GM19463 (cell line): Measurements from ENCODE around the gene PRSS22.

Experiments used
- ATAC-seq: cut with Tn5 transposase; IDR thresholded peaks from one replicate; pipeline ENCODE4 v1.9.1; 2021; ENCODE audit warnings: mild to moderate bottlenecking, moderate library complexity; ENCODE audit not compliant: unreplicated experiment

The PRSS22 gene

DNA sequence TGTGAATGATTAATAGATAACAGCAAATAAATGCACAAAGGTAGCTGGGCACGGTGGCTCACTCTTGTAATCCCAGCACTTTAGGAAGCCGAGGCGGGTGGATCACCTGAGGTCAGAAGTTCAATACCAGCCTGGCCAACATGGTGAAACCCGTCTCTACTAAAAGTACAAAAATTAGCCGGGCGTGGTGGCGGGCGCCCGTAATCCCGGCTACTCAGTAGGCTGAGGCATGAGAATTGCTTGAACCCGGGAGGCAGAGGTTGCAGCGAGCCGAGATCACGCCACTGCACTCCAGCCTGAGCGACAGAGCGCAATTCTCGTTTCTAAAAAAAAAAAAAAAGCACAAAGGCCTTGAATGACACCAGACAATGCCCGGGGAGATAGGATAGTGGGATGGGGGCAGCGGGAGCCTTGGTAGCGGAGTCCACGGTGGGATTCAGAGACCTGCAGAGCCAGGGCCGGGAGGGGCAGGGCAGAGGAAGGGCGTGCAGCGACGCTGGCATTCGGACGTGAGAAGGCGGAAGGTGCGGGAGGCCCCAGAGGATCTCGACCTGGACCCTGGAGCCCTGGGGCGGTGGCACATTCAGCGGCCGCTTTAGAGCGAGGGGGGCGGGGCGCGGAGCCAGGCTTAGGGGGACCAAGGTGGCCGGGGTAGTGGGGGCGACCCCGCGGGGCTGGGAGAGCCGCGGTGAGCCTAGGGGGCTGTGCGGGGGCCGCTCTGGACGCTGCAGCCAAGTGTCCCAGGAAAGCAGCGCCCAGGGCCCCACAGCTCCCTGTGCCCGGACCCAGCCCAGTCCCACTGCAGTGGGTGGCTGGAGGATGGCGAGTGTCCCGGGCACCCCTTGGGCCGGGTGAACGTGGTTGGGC lies 24.0 kb upstream of the PRSS22 start:
- ATAC-seq = no peak

DNA sequence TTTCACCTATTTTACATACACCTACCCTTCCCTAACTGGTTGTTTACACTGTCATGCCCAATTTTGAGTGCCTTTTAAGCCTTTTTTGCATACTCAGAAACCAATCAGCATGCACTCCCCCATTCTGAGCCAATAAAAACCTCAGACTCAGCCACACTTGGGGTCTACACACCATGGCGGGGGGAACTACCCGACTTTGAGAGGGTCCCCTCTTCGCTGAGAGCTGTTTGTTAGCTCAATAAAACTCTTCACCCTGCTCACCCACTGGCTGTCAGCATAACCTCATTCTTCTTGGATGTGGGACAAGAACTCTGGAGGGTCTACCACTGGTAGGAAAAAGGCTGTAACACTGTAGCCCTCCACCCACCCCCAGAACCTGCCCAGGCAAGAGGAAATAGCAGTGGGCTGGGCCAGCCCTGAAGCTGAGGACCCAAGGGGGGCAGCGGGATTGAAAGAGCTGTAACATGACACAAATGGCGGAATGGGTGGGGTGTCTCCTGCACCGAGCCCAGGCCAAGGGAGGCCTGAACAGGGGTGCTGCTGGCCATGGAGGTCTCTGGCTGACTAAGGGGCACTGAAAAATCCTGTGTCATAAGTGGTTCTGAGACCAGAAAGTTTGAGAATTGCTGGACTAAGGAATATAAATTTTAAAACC lies 22.0 kb upstream of the PRSS22 start:
- ATAC-seq = no peak

DNA sequence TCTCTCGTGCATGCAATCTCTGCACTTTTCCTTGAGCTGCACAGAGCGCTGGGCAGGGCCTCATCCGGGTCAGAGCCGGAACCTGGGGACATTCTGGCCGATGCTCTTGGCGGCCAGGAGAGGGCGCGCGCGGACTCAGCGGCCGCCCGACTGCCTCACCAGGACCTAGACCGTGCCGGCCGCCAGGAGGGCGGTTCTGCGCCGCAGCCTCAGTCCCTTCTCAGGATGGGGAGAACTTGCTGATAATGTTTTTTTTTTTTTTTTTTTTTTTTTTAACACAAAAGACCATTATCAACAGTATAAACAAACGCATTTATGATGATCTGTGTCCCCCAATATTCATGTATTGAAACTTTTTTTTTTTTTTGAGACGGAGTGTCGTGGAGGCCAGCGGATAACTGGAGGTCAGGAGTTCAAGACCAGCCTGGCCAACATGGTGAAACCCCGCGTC lies 17.0 kb upstream of the PRSS22 start:
- peak; percentile 57 for ATAC-seq

DNA sequence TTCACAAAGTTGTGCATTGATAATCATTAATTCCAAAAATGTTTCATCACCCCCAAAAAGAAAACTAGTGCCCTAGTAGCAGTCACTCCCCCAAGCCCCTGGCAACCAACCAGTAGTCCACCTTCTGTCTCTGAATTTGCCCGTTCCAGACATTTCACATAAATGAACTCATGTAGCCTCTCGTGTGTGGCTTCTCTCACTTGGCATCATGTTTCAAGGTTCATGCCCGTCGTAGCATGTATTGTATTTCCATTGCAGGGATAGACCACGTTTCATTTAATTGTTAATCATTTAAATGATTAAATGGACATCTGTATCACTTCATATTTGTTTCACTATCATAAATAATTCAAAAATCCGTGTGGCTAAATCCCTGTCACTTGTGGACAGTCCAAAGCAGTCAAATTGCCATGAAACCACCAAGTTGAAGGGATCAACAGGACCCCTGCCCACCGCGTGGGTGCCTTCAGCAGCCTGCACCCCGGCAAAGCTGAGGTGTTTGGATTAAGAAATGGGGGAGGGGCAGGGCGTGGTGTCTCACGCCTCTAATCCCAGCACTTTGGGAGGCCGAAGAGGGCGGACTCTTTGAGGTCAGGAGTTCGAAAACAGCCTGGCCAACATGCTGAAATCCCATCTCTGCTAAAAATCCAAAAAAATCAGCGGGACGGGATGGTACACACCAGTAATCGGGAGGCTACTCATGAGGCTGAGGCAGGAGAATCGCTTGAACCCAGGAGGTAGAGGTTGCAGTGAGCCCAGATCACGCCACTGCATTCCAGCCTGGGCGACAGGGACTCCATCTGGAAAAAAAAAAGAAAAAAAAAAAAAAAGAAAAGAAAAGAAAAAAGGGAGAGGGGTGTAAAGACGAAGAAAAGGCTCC lies 16.3 kb upstream of the PRSS22 start:
- no peak for ATAC-seq

DNA sequence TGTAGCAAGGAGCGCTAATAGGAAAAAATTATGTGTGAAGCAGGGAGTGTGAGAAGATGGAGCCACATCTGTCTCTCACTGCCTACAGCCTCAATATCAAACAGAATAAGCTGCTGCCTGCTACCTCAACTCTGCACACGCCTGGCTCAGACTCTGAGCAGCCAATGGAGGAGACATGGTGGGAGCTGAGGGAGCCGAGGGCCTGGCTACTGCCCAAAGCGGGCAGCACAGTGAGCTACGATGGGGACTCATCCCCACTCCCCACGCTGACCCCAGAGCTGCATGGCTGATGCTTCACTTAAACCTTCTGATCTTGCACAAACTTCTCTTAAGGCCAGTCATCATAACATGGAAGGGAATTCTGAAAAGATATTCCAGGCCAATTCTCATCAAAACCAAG lies 14.0 kb upstream of the PRSS22 start:
- no peak for ATAC-seq

DNA sequence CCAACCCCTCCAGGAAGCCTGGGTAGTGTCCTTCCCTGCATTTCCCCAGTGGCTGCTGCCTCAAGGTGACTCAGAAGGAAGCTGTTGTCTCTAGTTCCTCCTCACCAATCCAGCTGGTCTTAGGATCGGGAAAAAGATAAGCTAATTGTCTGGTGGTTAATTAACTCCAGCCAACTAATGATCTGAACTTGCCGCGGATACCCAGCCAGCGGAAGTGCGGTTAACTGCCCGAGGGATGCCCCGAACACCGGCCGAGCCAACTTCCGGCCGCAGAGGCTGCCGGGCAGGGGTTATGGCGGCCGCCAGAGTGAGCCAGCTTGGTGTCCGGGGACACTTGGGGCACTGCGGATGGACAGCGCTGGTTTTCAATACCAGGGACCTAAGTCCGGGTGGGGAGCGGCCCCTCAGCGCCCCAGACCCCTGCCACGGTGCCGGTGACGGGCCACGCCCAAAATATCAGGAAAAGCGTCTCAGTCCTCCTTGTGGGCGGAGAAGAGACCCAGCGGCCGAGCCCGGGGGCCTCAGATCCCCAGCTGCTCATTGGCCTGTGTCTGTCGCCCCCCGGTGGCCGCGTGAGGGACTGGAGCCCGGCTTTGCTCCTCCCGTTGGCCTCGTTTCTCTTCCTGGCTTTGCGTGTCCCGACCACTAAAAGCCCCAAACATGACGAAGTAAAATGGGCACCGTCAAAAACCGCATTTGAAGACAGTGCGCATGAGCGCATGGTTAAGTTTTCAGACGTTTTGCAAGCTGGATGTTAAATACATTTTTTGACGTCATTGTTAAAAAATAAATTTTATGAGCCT lies 10.2 kb upstream of the PRSS22 start:
- ATAC-seq = peak; percentile 89

DNA sequence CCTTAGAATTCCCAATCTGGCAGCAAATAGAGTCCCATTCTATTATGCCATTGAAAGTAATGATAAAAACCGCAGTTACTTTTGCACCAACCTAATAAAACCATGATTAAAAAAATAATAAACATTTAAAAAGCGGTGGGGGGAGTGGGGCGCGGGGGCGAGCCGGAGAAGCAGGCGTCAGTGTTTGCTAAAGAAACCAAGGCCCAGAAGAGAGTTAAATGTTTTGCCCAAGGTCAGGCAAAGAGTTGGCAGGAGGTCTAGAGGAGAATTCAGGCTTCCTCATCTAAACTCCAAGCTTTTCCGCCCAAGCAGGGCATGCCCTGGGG lies 9.7 kb upstream of the PRSS22 start:
- ATAC-seq = no peak

DNA sequence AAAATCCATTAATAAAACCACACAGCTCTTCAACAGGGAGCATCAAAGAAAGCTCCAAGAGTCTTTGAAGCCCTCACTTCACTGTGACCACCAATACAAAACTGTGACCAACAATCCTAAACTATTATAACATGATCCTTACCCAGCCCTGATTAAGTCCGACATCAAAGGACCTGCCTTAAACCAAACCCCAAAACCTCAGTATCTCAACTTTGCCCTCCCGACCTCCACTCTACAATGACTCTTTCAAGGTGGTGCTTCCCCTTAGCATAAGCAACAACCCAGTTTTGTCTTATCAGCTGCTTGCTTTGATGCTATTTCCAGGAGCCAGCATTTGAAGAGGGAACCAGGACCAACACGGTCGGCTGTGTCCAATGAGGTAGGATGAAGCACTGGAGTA lies 8.5 kb upstream of the PRSS22 start:
- ATAC-seq = no peak

DNA sequence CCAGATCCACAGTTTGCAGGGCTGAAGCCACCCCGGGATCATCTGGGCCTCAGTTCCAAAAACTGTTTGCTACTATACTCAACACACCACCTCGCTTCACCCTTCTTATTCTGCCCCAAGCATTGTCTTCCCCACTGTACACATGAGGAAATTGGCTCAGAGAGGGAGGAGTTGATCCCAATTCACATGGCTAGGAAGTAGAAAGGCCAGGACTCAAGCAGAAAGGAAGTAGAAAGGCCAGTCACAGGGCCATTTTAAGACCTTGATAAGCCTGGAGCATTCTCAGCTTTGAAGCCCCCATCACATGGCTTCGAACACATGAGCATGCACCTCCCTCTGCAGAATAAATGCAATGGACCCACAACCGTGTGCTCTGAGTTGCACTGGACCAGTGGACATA lies 7.7 kb upstream of the PRSS22 start:
- no peak for ATAC-seq

DNA sequence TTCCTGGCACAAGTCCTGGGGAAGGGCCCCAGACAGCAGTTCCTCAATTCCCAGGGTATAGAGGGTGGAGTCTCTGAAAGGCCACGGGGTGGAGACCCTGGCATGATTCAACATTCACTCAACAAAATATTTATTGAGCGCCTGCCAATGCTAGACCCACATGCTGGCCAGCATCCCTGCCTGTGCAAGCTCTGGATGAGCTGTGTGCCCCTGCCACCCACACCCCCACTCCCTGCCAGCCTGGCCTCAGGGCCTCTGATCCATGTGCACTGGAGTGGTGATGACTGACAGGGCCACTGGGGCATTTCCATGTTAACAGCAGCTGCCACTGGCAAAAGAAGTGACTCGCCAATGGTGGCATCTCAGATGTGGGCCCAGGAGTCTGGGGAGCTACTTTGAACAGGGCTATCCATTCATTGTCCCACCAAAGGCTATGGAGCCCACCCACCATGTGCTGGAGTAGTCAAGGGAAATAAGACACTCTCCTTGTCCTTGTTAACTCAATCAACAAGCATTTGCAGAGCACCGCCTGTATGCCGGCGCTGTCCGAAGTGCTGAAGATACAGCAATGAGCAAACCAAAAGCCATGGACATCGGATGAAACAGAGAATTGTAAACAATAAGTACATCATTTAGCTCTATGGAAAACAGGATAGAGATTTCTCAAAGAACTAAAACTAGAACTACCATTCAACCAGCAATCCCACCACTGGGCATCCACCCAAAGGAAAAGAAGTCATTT lies 3.0 kb upstream of the PRSS22 start:
- no peak for ATAC-seq

DNA sequence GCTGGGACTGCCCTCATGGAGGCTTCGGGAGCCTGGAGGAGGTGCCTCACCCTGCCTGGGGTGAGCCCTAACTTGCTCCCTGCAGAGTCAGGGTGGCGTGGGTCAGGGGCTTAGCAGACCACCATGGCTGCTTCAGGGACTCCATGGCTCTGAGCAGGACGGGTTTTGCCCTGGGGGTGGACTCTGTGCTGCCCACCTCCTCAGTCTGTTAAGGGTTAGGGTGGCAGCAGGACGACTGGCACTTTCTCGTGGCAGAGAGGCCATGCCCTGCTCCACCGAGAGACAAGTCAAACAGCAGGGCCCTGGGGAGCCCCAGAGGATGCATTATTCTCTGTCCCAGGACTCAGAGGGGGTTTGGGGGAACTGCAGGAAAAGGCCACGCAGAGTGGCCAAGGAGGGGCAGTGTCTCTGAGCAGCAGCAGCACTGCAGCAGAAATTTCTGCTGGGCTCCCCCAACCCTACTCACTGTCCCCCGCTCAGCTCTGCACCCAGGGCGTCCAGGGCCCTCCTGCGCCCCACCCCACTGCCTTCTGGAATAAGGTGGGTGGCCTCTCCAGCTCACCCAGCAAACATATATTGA lies 1.8 kb upstream of the PRSS22 start:
- no peak for ATAC-seq

DNA sequence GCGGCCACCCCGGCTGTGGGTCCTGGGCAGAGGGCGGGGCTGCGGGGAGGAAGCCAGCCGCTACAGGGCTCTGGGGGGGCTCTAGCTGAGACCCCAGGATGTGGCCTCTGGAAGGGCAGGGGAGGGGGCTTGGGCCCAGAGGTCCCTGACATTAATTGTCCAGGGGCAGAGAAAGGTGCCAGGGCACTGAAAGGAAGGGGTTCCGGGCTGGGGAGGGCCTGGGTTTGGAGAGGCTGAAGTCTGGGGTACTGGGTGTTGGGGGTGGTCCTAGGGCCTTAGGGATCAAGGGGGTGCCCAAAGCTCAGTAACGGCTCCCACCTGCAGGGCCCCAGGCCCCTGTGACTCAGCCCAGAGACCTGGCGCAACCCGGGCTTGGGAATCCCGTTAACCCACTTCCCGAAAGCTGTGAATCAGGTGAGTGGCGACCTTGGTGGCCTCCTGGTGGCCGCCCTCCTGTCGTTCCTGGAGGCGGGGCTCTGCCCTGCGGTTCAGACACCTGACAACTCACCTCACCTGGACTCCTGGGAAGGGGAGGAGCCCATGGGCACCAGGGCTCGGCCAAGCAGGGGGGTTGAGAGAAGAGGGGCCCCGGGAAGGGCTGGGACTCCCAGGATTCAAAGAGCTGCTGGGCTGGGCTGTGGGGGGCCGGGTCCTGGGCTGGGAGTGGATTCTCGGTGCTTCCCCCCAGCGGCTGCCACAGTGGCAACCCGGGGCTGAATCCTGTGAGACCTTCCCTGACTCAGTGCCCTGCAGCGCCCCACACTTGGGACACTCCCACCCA lies 465 bp upstream of the PRSS22 start:
- no peak for ATAC-seq

DNA sequence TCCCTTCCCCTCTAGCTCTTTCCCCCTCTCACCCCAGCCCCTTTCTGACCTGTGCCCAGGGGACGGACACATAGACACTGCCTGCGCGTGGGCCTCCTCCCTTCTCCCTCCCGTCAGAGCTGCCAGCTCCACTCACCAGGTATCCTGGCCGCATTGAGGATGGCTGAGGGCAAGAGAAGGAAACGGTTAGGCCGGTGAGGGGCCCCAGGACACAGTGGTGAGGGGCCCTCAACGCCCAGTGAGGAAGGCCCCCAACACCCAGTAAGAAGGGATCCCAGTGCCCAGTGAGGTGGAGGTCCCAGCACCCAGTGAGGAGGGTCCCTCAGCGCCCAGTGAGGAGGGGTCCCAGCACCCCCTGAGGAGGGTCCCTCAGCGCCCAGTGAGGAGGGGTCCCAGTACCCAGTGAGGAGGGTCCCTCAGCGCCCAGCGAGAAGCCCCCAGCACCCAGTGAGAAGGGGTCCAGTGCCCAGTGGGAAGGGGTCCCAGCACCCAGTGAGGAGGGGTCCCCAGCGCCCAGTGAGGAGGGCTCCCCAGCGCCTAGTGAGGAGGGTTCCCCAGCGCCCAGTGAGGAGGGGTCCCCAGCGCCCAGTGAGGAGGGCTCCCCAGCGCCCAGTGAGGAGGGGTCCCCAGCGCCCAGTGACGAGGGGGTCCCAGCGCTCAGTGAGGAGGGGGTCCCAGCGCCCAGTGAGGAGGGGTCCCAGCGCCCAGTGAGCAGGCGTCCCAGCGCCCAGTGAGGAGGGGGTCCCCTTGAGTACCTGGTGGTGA lies 1.1 kb downstream of the PRSS22 start:
- no peak for ATAC-seq

DNA sequence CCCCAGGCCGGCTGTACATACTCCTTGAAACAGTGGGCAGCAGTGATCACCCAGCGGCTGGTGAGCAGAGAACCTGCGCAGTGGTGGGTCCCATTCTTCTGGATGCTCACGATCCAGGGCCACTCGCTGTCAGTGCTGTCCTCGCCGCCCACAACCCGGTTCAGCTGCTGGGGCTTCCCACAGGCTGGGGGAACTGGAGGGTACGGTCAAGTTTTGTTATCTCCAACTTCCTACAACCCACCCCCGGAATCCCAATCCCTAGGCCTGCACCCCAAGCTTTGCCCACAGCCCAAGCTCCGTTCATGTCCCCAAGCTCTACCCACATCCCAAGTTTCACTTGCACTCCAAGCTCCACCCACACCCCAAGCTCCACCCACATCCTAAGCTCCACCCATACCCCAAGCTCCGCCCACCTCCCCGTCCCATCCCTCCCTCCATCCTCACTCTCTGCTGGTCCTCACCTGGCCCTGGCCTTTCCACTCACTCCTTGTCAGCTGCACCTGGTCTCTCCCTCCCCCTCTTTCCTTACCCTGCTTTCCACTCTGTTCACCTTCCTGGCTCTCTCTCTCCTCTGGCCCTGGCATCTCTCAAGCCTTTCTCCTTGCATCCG lies 1.8 kb downstream of the PRSS22 start:
- ATAC-seq = no peak

DNA sequence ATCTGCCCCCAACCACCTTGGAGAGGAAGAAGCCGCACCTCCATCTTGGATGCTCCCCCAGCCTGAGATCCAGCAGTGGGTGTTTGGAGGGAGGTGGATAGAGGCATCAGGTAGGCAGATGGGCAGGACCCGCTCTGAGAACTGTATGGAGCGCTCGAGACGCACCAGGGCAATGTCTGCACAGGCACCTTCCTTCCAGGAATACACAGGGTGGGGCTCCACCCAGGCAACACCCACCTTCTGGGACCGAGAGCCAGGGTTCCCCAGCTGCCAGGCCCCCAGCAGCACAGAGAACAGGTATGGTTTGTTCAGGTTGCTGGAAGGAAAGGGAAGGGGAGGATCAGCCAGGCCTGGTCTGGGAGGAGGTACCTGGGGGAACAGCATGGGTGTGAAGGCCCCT lies 2.4 kb downstream of the PRSS22 start:
- no peak for ATAC-seq

DNA sequence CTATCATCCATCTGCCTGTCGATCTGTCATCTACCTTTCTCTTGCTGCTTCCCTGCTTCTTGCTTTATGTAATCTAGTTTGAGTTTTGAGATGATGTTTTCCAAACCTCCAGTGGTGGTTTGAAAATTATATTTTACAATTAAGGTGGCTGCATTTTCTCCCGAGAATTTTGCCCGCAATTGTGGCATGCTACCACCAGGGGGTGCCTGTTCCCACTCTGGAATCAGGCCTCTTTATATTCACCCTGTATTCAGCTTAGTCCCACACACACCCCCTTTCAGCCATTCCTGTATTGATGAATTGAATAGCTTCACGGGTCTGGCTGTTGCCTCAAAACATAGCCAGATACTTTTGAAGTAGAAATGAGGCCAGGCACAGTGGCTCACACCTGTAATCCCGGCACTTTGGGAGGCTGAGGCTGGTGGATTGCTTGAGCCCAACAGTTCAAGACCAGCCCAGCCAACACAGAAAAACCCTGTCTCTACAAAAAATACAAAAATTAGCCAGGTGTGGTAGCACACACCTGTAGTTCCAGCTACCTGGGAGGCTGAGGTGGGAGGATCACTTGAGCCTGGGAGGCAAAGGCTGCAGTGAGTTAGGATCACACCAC lies 3.2 kb downstream of the PRSS22 start:
- no peak for ATAC-seq

DNA sequence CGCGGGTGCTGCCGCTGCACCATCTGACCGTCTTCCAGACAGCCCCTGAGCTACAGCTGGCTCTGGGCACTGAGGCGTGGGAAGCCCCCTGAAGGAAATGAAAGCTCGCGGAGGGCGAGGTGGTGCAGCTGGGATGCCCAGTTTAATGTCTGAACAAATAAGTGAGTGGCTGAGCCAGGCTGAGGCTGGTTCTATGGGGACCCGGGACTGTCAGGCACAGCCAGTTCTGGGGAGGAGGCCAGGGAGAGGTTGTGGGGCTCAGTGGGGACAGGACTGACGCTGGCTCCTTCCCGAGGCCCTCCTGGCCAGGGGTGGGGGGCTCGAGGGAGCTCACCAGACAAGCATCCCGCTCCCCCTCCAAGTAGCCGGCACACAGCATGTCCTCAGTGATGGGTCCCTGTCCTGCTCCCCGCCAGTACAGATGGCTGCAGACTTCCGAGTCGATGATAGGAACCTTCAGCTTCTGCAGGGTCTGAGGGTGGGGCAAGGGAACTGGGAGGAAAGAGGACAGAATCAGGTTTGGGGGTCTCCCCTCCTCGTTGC lies 4.4 kb downstream of the PRSS22 start:
- ATAC-seq = no peak
